ENCODE measurements around the gene OR2C1.

The OR2C1 gene

DNA sequence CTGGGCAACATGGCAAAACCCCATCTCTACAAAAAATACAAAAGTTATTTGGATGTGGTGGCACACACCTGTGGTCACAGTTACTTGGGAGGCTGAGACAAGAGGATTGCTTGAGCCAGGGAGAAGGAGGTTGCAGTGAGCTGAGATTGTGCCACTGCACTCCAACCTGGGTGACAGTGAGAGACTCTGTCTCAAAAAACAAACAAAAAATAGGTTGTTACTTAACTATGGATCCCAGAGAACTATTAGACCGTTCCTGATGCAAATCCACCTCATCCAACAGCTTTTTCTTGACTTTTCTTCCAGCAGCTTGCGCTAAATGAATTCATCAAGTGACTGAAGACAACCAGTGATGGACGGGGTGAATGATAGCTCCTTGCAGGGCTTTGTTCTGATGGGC lies at the start of gene OR2C1:
OR2C1 (plus strand) TSS at position 301 of the 400 bp plus-strand sequence; CDS start at position 353, 52 bp downstream.
- TF ChIP-seq, protein P1, sequence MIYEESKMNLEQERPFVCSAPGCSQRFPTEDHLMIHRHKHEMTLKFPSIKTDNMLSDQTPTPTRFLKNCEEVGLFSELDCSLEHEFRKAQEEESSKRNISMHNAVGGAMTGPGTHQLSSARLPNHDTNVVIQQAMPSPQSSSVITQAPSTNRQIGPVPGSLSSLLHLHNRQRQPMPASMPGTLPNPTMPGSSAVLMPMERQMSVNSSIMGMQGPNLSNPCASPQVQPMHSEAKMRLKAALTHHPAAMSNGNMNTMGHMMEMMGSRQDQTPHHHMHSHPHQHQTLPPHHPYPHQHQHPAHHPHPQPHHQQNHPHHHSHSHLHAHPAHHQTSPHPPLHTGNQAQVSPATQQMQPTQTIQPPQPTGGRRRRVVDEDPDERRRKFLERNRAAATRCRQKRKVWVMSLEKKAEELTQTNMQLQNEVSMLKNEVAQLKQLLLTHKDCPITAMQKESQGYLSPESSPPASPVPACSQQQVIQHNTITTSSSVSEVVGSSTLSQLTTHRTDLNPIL (CRISPR knock-in tag; IDR thresholded peaks at IDR 0.05; ENCODE audit: low read depth) = no peak
- no peak for TF ChIP-seq RARB (CRISPR knock-in tag; IDR thresholded peaks at IDR 0.05)
- TF ChIP-seq, protein P2, sequence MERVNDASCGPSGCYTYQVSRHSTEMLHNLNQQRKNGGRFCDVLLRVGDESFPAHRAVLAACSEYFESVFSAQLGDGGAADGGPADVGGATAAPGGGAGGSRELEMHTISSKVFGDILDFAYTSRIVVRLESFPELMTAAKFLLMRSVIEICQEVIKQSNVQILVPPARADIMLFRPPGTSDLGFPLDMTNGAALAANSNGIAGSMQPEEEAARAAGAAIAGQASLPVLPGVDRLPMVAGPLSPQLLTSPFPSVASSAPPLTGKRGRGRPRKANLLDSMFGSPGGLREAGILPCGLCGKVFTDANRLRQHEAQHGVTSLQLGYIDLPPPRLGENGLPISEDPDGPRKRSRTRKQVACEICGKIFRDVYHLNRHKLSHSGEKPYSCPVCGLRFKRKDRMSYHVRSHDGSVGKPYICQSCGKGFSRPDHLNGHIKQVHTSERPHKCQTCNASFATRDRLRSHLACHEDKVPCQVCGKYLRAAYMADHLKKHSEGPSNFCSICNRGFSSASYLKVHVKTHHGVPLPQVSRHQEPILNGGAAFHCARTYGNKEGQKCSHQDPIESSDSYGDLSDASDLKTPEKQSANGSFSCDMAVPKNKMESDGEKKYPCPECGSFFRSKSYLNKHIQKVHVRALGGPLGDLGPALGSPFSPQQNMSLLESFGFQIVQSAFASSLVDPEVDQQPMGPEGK (CRISPR knock-in tag; IDR thresholded peaks at IDR 0.05; ENCODE audit: borderline replicate concordance) = no peak
- TF ChIP-seq ZFP3 (CRISPR knock-in tag; IDR thresholded peaks at IDR 0.05) = no peak
- TF ChIP-seq ISL1 (CRISPR knock-in tag; IDR thresholded peaks at IDR 0.05) = no peak
- ATAC-seq = no peak

DNA sequence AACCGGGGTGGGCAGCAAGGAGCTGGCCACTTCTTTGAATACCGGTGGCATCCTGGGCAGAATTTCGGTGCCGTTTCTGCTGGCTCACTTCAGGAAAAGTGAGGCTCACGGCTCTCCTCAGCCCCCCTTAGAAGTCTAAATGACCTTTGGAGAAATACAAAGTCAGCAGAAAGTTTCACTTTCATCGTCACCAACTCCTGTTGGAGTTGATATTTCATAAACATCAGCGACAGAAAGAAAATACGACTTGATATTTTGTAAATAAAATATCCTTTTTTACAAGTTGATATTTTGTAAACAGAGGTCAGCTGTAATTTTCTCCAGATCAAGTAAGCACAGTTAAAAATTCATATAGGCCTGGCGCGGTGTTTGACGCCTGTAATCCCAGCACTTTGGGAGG lies 49.6 kb upstream of the OR2C1 start:
- TF ChIP-seq, protein P2 (CRISPR knock-in tag; IDR thresholded peaks at IDR 0.05; ENCODE audit: borderline replicate concordance) = no peak
- TF ChIP-seq GLIS3 (CRISPR knock-in tag; IDR thresholded peaks at IDR 0.05) = no peak
- no peak for TF ChIP-seq ZFP3 (CRISPR knock-in tag; IDR thresholded peaks at IDR 0.05)
- no peak for TF ChIP-seq SNAI2 (CRISPR knock-in tag; IDR thresholded peaks at IDR 0.05)
- TF ChIP-seq, protein P3, sequence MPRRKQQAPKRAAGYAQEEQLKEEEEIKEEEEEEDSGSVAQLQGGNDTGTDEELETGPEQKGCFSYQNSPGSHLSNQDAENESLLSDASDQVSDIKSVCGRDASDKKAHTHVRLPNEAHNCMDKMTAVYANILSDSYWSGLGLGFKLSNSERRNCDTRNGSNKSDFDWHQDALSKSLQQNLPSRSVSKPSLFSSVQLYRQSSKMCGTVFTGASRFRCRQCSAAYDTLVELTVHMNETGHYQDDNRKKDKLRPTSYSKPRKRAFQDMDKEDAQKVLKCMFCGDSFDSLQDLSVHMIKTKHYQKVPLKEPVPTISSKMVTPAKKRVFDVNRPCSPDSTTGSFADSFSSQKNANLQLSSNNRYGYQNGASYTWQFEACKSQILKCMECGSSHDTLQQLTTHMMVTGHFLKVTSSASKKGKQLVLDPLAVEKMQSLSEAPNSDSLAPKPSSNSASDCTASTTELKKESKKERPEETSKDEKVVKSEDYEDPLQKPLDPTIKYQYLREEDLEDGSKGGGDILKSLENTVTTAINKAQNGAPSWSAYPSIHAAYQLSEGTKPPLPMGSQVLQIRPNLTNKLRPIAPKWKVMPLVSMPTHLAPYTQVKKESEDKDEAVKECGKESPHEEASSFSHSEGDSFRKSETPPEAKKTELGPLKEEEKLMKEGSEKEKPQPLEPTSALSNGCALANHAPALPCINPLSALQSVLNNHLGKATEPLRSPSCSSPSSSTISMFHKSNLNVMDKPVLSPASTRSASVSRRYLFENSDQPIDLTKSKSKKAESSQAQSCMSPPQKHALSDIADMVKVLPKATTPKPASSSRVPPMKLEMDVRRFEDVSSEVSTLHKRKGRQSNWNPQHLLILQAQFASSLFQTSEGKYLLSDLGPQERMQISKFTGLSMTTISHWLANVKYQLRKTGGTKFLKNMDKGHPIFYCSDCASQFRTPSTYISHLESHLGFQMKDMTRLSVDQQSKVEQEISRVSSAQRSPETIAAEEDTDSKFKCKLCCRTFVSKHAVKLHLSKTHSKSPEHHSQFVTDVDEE (CRISPR knock-in tag; IDR thresholded peaks at IDR 0.05) = no peak
- TF ChIP-seq BACH2 (CRISPR knock-in tag; IDR thresholded peaks at IDR 0.05; ENCODE audit: borderline replicate concordance) = no peak
- no peak for TF ChIP-seq ZNF8 (CRISPR knock-in tag; IDR thresholded peaks at IDR 0.05)
- TF ChIP-seq TCF4 (CRISPR knock-in tag; IDR thresholded peaks at IDR 0.05; ENCODE audit: borderline replicate concordance) = no peak
- no peak for TF ChIP-seq TOX (CRISPR knock-in tag; IDR thresholded peaks at IDR 0.05; ENCODE audit: borderline replicate concordance)
- TF ChIP-seq ARNTL (CRISPR knock-in tag; IDR thresholded peaks at IDR 0.05; ENCODE audit: borderline replicate concordance, low read depth) = no peak
- TF ChIP-seq ZNF565 (CRISPR knock-in tag; conservative IDR thresholded peaks at IDR 0.05; ENCODE audit: low read depth) = no peak
- no peak for TF ChIP-seq RARB (CRISPR knock-in tag; IDR thresholded peaks at IDR 0.05)
- TF ChIP-seq, protein P4, sequence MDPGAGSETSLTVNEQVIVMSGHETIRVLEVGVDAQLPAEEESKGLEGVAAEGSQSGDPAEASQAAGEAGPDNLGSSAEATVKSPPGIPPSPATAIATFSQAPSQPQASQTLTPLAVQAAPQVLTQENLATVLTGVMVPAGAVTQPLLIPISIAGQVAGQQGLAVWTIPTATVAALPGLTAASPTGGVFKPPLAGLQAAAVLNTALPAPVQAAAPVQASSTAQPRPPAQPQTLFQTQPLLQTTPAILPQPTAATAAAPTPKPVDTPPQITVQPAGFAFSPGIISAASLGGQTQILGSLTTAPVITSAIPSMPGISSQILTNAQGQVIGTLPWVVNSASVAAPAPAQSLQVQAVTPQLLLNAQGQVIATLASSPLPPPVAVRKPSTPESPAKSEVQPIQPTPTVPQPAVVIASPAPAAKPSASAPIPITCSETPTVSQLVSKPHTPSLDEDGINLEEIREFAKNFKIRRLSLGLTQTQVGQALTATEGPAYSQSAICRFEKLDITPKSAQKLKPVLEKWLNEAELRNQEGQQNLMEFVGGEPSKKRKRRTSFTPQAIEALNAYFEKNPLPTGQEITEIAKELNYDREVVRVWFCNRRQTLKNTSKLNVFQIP (CRISPR knock-in tag; IDR thresholded peaks at IDR 0.05; ENCODE audit: borderline replicate concordance, low read depth) = no peak
- no peak for TF ChIP-seq CSDC2 (CRISPR knock-in tag; IDR thresholded peaks at IDR 0.05)
- no peak for TF ChIP-seq ZFP30 (CRISPR knock-in tag; IDR thresholded peaks at IDR 0.05)
- TF ChIP-seq, protein P5, sequence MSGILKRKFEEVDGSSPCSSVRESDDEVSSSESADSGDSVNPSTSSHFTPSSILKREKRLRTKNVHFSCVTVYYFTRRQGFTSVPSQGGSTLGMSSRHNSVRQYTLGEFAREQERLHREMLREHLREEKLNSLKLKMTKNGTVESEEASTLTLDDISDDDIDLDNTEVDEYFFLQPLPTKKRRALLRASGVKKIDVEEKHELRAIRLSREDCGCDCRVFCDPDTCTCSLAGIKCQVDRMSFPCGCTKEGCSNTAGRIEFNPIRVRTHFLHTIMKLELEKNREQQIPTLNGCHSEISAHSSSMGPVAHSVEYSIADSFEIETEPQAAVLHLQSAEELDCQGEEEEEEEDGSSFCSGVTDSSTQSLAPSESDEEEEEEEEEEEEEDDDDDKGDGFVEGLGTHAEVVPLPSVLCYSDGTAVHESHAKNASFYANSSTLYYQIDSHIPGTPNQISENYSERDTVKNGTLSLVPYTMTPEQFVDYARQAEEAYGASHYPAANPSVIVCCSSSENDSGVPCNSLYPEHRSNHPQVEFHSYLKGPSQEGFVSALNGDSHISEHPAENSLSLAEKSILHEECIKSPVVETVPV (CRISPR knock-in tag; IDR thresholded peaks at IDR 0.05) = no peak
- TF ChIP-seq, protein P1 (CRISPR knock-in tag; IDR thresholded peaks at IDR 0.05; ENCODE audit: low read depth) = no peak
- no peak for TF ChIP-seq OSR1 (CRISPR knock-in tag; IDR thresholded peaks at IDR 0.05)
- ATAC-seq = no peak

Measured in SK-N-SH treated with all-trans-retinoic acid at 6 μM for 48 hours (cell line).